Keratinocyte (primary cell): Measurements from ENCODE around the gene ME1. TPM values are rescaled to one million over a fixed set of nuclear protein-coding genes. Genes with fewer than 3 reads are reported as not detected.

Source experiments
- DNase-seq: peaks from one replicate; pipeline ENCODE4 v3.0.0-alpha.2; 2011; ENCODE audit warnings: low read depth, missing footprints, low spot score
- FAIRE-seq: peaks from 2 replicates; lab custom pipeline; 2011; peaks lifted over from hg19 to GRCh38; lab: Jason Lieb, UNC
- H2AFZ ChIP-seq: 2 replicates; pipeline ENCODE4 v1.6.0; 2012; ENCODE audit warnings: low read length, control low read depth, inconsistent platforms; ENCODE audit not compliant: control insufficient read depth
- H3K27ac ChIP-seq: 2 replicates; pipeline ENCODE4 v1.5.1; 2011; ENCODE audit warnings: low read length; ENCODE audit not compliant: control insufficient read depth, insufficient read depth
- H3K27me3 ChIP-seq: 3 replicates; pipeline ENCODE4 v1.6.0; 2011; ENCODE audit warnings: low read length; ENCODE audit not compliant: control insufficient read depth, insufficient read depth; ENCODE audit errors: extremely low read depth
- H3K36me3 ChIP-seq, 2 experiments: 2 replicates in 1 of 2; 3 replicates in 1 of 2; pipeline ENCODE4 v1.5.1; 2011; ENCODE audit warnings: low read length in 2 of 2, mild to moderate bottlenecking in 1 of 2; ENCODE audit not compliant: control insufficient read depth in 2 of 2, insufficient read depth in 2 of 2; ENCODE audit errors: extremely low read depth in 1 of 2
- H3K4me1 ChIP-seq: 3 replicates; pipeline ENCODE4 v1.5.1; 2011; ENCODE audit warnings: low read length; ENCODE audit not compliant: control insufficient read depth, insufficient read depth; ENCODE audit errors: extremely low read depth
- H3K4me2 ChIP-seq: 3 replicates; pipeline ENCODE4 v1.6.0; 2011; ENCODE audit warnings: low read depth, low read length; ENCODE audit not compliant: control insufficient read depth, insufficient read depth; ENCODE audit errors: extremely low read depth
- H3K4me3 ChIP-seq, 3 experiments: fragments of 200-600 bp in 1 of 3; sonication (generic) in 1 of 3; 2 replicates in 2 of 3; 3 replicates in 1 of 3; pipeline ENCODE4 v1.5.1; 2011 to 2016; ENCODE audit warnings: low read length in 3 of 3, mild to moderate bottlenecking in 3 of 3, control low read depth in 2 of 3, inconsistent platforms in 1 of 3, low read depth in 1 of 3, mixed read lengths in 1 of 3, mixed run types in 1 of 3, moderate library complexity in 1 of 3; ENCODE audit not compliant: control insufficient read depth in 2 of 3, insufficient read depth in 2 of 3; ENCODE audit errors: extremely low read depth in 1 of 3
- H3K79me2 ChIP-seq: 2 replicates; pipeline ENCODE4 v1.6.0; 2012; ENCODE audit warnings: low read length; ENCODE audit not compliant: control insufficient read depth, insufficient read depth
- H3K9ac ChIP-seq: 3 replicates; pipeline ENCODE4 v1.6.0; 2011; ENCODE audit warnings: low read length; ENCODE audit not compliant: control insufficient read depth, insufficient read depth; ENCODE audit errors: extremely low read depth
- H3K9me1 ChIP-seq: 3 replicates; pipeline ENCODE4 v1.6.0; 2011; ENCODE audit warnings: low read length; ENCODE audit not compliant: control insufficient read depth, insufficient read depth; ENCODE audit errors: extremely low read depth
- H3K9me3 ChIP-seq: 2 replicates; pipeline ENCODE4 v1.5.1; 2012; ENCODE audit warnings: low read depth, low read length; ENCODE audit not compliant: control insufficient read depth
- H4K20me1 ChIP-seq: 3 replicates; pipeline ENCODE4 v1.6.0; 2011; ENCODE audit warnings: low read length; ENCODE audit not compliant: control insufficient read depth, insufficient read depth; ENCODE audit errors: extremely low read depth
- CTCF ChIP-seq, 3 experiments: IDR thresholded peaks in 1 of 3; conservative IDR thresholded peaks in 1 of 3; optimal IDR thresholded peaks in 1 of 3; 2 replicates in 2 of 3; 3 replicates in 1 of 3; pipeline versions ENCODE3 to v1.5.1; 2011; ENCODE audit warnings: low read length in 3 of 3, mild to moderate bottlenecking in 3 of 3, moderate library complexity in 2 of 3, control low read depth in 1 of 3, inconsistent platforms in 1 of 3; ENCODE audit not compliant: insufficient read depth in 2 of 3; ENCODE audit errors: extremely low read depth in 1 of 3
- EZH2 ChIP-seq: IDR thresholded peaks from one replicate; pipeline ENCODE4 v1.6.1; 2012; ENCODE audit warnings: inconsistent platforms, mild to moderate bottlenecking, low read length, moderate library complexity
- dilution Hi-C: fragments of 300-500 bp; cut with MboI; formaldehyde crosslinking; loops from one replicate; pipeline ENCODE4 v1.7.0; 2020; ENCODE audit warnings: low sequenced_read_pairs; ENCODE audit not compliant: extremely low pct_ligation_motif_present
- polyA plus RNA-seq, 5 experiments: library from polyadenylated mRNA; depleted of rRNA in 3 of 5; stranded (reverse) in 3 of 5; stranded (forward) in 1 of 5; unstranded in 1 of 5; fragments of >200 nt; gene quantifications; 1 replicate in 1 of 5; 2 replicates in 3 of 5; 3 replicates in 1 of 5; pipeline versions ENCODE4 v1.2.1 to v1.2.3, GENCODE V29; 2011 to 2012; ENCODE audit warnings: missing spikeins in 2 of 5, low read depth in 1 of 5, low replicate concordance in 1 of 5

ME1 gene
- polyA plus RNA-seq, 1 donor (not counting 4 experiments of a cell fraction or from before 2014, with no cell fraction given), result 27.7 TPM

- Histone ChIP-seq H2AFZ (no peak overlapping the region), H3K36me3 (peaks cover 0 to 7% of the 10 kb centered on the region in 2 experiments), H3K9ac (no peak overlapping the region), H3K27me3 (no peaks in the 10 kb centered on the region), H3K9me1 (no peaks in the 10 kb centered on the region), H3K27ac (no peak overlapping the region), H3K4me3 (no peak overlapping the region), H4K20me1 (no peaks in the 10 kb centered on the region), H3K4me1 (peaks cover 16% of the 10 kb centered on the region), H3K4me2 (no peak overlapping the region), H3K9me3 (no peaks in the 10 kb centered on the region), H3K79me2 (no peaks in the 10 kb centered on the region)
- DNase-seq (no peak), FAIRE-seq (no peak)
- TF ChIP-seq CTCF (optimal IDR thresholded peaks at IDR 0.05 in 1 of 3, IDR thresholded peaks at IDR 0.05 in 1 of 3, conservative IDR thresholded peaks at IDR 0.05 in 1 of 3; ENCODE audit: extremely low read depth in 1 of 3, insufficient read depth in 2 of 3, low read length in 3 of 3) (no peak), EZH2 (no peak)
- dilution Hi-C loops, result no loop called here
Observed at GRCh38 chr6:83198486-83199172, 232.2 kb downstream of the ME1 start.

GRCh38 chr6:83193747-83194566, 236.9 kb downstream of the ME1 start:
- H3K9ac ChIP-seq, result peak overlapping the region; percentile 93
- FAIRE-seq (no peak), DNase-seq (no peak)
- no peaks in the 10 kb centered on the region for H3K27me3 ChIP-seq
- peaks cover 13% of the 10 kb centered on the region for H3K4me1 ChIP-seq
- dilution Hi-C loops, result no loop called here
- H3K27ac ChIP-seq, result peak overlapping the region; percentile 29
- H3K9me3 ChIP-seq, result no peaks in the 10 kb centered on the region
- H3K4me3 ChIP-seq, result peak overlapping the region; percentile 89 to 90 (median 89)
- no peaks in the 10 kb centered on the region for H3K9me1 ChIP-seq
- TF ChIP-seq CTCF (optimal IDR thresholded peaks at IDR 0.05 in 1 of 3, IDR thresholded peaks at IDR 0.05 in 1 of 3, conservative IDR thresholded peaks at IDR 0.05 in 1 of 3; ENCODE audit: extremely low read depth in 1 of 3, insufficient read depth in 2 of 3, low read length in 3 of 3) (no peak), EZH2 (no peak)
- H2AFZ ChIP-seq, result peak overlapping the region; percentile 98
- H3K79me2 ChIP-seq, result peaks cover 26% of the 10 kb centered on the region
- H3K36me3 ChIP-seq, result peaks cover 0 to 22% of the 10 kb centered on the region in 2 experiments
- H4K20me1 ChIP-seq, result no peaks in the 10 kb centered on the region
- peak overlapping the region; percentile 73 for H3K4me2 ChIP-seq
